ENCODE measurements around the gene LRG1. TPM values are rescaled to one million over a fixed set of nuclear protein-coding genes. Genes with fewer than 3 reads are reported as not detected.
A peak's percentile ranks its signal among the peaks of the same experiment; 100 is the strongest.

Gene LRG1
- total and polyA plus RNA-seq, 12 donors: 0.33 to 52.5 (median 1.6) TPM; not detected in 1

GRCh38 chr19:4533835-4534424, 5.9 kb downstream of the LRG1 start:
- H3K36me3 ChIP-seq (replicated peaks in 1 of 2): no peaks in the 10 kb centered on the region
- no peaks in the 10 kb centered on the region for H3K27me3 ChIP-seq
- intact Hi-C loops (cut with DNase I): no loop called here
- 75 to 93% (median 84%) methylated on average over 8 to 9 of the region's 9 CpGs for WGBS, 4 donors
- H3K9me3 ChIP-seq (replicated peaks in 1 of 3): no peaks in the 10 kb centered on the region
- peak in 1 of 7 donors; percentile 9 for DNase-seq
- H3K4me3 ChIP-seq: no peak overlapping the region
- no peak for TF ChIP-seq CTCF (IDR thresholded peaks at IDR 0.05)
- TF ChIP-seq POLR2A (IDR thresholded peaks at IDR 0.05): no peak
- peaks cover 16% of the 10 kb centered on the region in 2 donors for H3K4me1 ChIP-seq (replicated peaks in 1 of 2)
- no peak overlapping the region for H3K27ac ChIP-seq

- intact Hi-C loops (cut with DNase I): no loop called here
- Histone ChIP-seq H3K4me1 (replicated peaks in 1 of 2) (peaks cover 16% of the 10 kb centered on the region in 2 donors), H3K27ac (no peak overlapping the region), H3K9me3 (replicated peaks in 1 of 3) (no peaks in the 10 kb centered on the region), H3K36me3 (replicated peaks in 1 of 2) (no peaks in the 10 kb centered on the region), H3K4me3 (no peak overlapping the region), H3K27me3 (no peaks in the 10 kb centered on the region)
- TF ChIP-seq POLR2A (IDR thresholded peaks at IDR 0.05) (no peak), CTCF (IDR thresholded peaks at IDR 0.05) (no peak)
- WGBS, 4 donors: 79 to 84% (median 80%) methylated on average over 6 to 9 of the region's 9 CpGs
- peak in 1 of 7 donors; percentile 3 for DNase-seq
These were observed 6.5 kb downstream of the LRG1 start for GRCh38 chr19:4533334-4533733.

GRCh38 chr19:4531562-4532165, 8.2 kb downstream of the LRG1 start:
- peak in 5 of 7 donors; percentile 56 to 73 (median 66) for DNase-seq
- Histone ChIP-seq H3K4me1 (replicated peaks in 1 of 2) (peaks cover 16% of the 10 kb centered on the region in 2 donors), H3K36me3 (replicated peaks in 1 of 2) (no peaks in the 10 kb centered on the region), H3K27me3 (no peaks in the 10 kb centered on the region), H3K9me3 (replicated peaks in 1 of 3) (no peaks in the 10 kb centered on the region), H3K4me3 (no peak overlapping the region), H3K27ac (peak overlapping the region in 1 of 5 donors; percentile 5)
- intact Hi-C loops (cut with DNase I): no loop called here
- TF ChIP-seq CTCF (IDR thresholded peaks at IDR 0.05) (no peak), POLR2A (IDR thresholded peaks at IDR 0.05) (no peak)
- WGBS, 4 donors: 27 to 48% (median 39%) methylated on average over 14 to 28 of the region's 28 CpGs

GRCh38 chr19:4529924-4530522, 9.8 kb downstream of the LRG1 start:
- Histone ChIP-seq H3K27ac (no peak overlapping the region), H3K4me1 (replicated peaks in 1 of 2) (peaks cover 7 to 8% of the 10 kb centered on the region in 2 donors), H3K4me3 (no peak overlapping the region), H3K9me3 (replicated peaks in 1 of 3) (no peaks in the 10 kb centered on the region), H3K27me3 (no peaks in the 10 kb centered on the region), H3K36me3 (replicated peaks in 1 of 2) (no peaks in the 10 kb centered on the region)
- intact Hi-C loops (cut with DNase I): loop anchor here in 1 of 2 donors (10.0 kb wide), 1 partner anchor 265 kb away; no protein-coding TSS in a partner anchor
- DNase-seq: peak in 1 of 7 donors; percentile 5
- TF ChIP-seq CTCF (IDR thresholded peaks at IDR 0.05) (no peak), POLR2A (IDR thresholded peaks at IDR 0.05) (no peak)
- 74 to 85% (median 83%) methylated on average over 9 to 14 of the region's 14 CpGs for WGBS, 4 donors

Measured in adrenal gland (tissue), 12 donors.